Measurements from ENCODE around the gene NIPAL3. TPM values are rescaled to one million over a fixed set of nuclear protein-coding genes. Genes with fewer than 3 reads are reported as not detected.
"Not testable (repeated sequence)": the region's sequence is repeated elsewhere in the genome, so short reads cannot be mapped to it uniquely, and the experiment has no call there.

The NIPAL3 gene
- total RNA-seq, 4 donors from 2014 or later, result 34.8 to 55.8 (median 46.8) TPM

DNA sequence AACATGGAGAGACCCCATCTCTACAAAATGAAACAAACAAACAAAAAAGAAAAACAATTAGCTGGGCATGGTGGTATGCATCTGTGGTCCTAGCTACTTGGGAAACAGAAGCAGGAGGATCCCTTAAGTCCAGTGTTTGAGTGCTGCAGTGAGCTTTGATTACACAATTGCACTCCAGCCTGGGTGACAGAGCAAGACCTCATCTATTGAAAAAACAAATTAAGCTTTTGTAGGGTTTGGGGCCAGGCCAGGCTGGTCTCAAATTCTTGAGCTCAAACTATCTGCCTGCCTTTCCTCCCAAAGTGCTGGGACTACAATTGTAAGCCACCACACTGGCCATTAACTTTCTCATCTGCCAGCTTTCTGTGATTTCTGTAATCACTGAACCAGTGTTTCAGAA, 27.2 kb downstream of the NIPAL3 start:
- intact Hi-C loops (cut with DNase I; ENCODE audit: low total_unique reads), result no loop called here
- H3K27me3 ChIP-seq, result no peaks in the 10 kb centered on the region
- no peaks in the 10 kb centered on the region for H3K36me3 ChIP-seq
- no peak for DNase-seq
- H3K4me1 ChIP-seq, result peaks cover 0 to 7% (median 3%) of the 10 kb centered on the region in 4 donors
- TF ChIP-seq POLR2A (IDR thresholded peaks at IDR 0.05) (no peak), EP300 (IDR thresholded peaks at IDR 0.05; ENCODE audit: low read depth) (no peak), POLR2AphosphoS5 (IDR thresholded peaks at IDR 0.05) (no peak)
- TF ChIP-seq, protein P1, sequence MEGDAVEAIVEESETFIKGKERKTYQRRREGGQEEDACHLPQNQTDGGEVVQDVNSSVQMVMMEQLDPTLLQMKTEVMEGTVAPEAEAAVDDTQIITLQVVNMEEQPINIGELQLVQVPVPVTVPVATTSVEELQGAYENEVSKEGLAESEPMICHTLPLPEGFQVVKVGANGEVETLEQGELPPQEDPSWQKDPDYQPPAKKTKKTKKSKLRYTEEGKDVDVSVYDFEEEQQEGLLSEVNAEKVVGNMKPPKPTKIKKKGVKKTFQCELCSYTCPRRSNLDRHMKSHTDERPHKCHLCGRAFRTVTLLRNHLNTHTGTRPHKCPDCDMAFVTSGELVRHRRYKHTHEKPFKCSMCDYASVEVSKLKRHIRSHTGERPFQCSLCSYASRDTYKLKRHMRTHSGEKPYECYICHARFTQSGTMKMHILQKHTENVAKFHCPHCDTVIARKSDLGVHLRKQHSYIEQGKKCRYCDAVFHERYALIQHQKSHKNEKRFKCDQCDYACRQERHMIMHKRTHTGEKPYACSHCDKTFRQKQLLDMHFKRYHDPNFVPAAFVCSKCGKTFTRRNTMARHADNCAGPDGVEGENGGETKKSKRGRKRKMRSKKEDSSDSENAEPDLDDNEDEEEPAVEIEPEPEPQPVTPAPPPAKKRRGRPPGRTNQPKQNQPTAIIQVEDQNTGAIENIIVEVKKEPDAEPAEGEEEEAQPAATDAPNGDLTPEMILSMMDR (IDR thresholded peaks at IDR 0.05), result no peak
- in situ Hi-C loops (cut with MboI; ENCODE audit: low pct_ligation_motif_present in 1 of 4, low pct_unique_long_range_greater_than_20kb in 1 of 4, low sequenced_read_pairs in 3 of 4), result no loop called here
- H3K27ac ChIP-seq, result no peak overlapping the region
- H3K4me3 ChIP-seq, result no peak overlapping the region
- no peaks in the 10 kb centered on the region for H3K9me3 ChIP-seq

DNA sequence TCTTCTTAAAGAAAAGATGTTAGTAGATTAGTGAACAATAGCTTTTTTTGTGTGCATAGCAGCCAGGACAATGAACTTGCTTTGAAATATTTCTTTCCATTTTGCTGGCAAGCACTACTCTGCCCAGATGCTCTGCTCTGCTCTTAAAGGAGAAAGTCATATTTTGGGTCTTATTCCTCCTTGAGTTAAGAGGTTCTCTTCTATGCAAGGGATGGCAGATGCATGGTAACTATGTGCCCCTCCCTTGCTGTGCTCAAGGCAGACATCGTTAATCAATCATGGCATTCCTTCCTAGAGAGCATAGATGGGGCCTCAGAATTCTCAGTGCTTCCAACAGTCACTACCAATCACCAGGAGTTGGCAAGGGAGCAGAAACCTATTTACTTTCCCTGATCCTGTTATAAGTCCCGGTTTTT, 27.6 kb downstream of the NIPAL3 start:
- in situ Hi-C loops (cut with MboI; ENCODE audit: low pct_ligation_motif_present in 1 of 4, low pct_unique_long_range_greater_than_20kb in 1 of 4, low sequenced_read_pairs in 3 of 4), result no loop called here
- no peaks in the 10 kb centered on the region for H3K36me3 ChIP-seq
- DNase-seq, result no peak
- no peaks in the 10 kb centered on the region for H3K27me3 ChIP-seq
- H3K9me3 ChIP-seq, result no peaks in the 10 kb centered on the region
- H3K27ac ChIP-seq, result no peak overlapping the region
- TF ChIP-seq EP300 (IDR thresholded peaks at IDR 0.05; ENCODE audit: low read depth), result no peak
- TF ChIP-seq, protein P1 (IDR thresholded peaks at IDR 0.05), result no peak
- TF ChIP-seq POLR2AphosphoS5 (IDR thresholded peaks at IDR 0.05), result no peak
- TF ChIP-seq POLR2A (IDR thresholded peaks at IDR 0.05), result no peak
- intact Hi-C loops (cut with DNase I; ENCODE audit: low total_unique reads), result no loop called here
- peaks cover 0 to 3% (median under 1%) of the 10 kb centered on the region in 4 donors for H3K4me1 ChIP-seq
- WGBS, 2 donors (ENCODE audit: low coverage in 1 of 2), result 36 to 45% methylated on average over 2 of the region's 2 CpGs
- no peak overlapping the region for H3K4me3 ChIP-seq

DNA sequence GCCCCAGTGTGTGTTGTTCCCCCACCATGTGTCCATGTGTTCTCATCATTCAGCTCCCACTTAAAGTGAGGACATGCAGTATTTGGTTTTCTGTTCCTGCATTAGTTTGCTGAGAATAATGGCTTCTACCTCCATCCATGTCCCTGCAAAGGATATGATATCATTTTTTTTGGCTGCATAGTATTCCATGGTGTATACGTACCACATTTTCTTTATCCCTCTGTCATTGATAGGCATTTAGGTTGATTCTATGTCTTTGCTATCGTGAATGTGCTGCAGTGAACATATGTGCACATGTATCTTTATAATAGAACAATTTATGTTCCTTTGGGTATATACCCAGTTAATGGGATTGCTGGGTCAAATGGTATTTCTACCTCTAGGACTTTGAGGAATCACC, 30.8 kb downstream of the NIPAL3 start:
- 95 to 100% methylated on average over 2 of the region's 2 CpGs for WGBS, 2 donors (ENCODE audit: low coverage in 1 of 2)
- H3K27ac ChIP-seq; H3K9me3 ChIP-seq; H3K27me3 ChIP-seq; intact Hi-C loops (cut with DNase I; ENCODE audit: low total_unique reads); H3K4me1 ChIP-seq; DNase-seq; H3K4me3 ChIP-seq; in situ Hi-C loops (cut with MboI; ENCODE audit: low pct_ligation_motif_present in 1 of 4, low pct_unique_long_range_greater_than_20kb in 1 of 4, low sequenced_read_pairs in 3 of 4): not testable (repeated sequence)
- H3K36me3 ChIP-seq, result peaks cover 0 to 15% (median 5%) of the 10 kb centered on the region in 4 donors

DNA sequence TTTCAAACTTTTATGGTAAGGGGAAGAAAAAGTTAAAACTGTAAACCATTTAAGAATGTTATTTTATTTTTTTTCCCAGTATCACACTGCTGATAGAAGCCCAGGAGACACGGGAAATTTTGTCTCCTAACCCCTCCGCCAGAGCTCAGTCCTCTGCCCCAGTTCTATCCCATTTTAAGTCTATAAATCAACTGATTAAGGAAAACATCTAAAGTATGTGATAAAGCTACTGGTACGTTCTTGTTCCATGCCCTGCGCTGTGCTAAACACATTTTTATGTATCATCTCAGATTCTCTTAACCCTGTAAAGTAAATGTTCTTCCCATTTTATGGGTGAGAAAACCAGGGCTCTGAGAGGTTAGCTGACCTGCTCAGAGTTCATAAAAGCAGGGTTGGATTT, 34.7 kb downstream of the NIPAL3 start:
- intact Hi-C loops (cut with DNase I; ENCODE audit: low total_unique reads), result no loop called here

More for the DNA sequence above, 34.7 kb downstream of the NIPAL3 start:
- Histone ChIP-seq H3K27me3 (no peaks in the 10 kb centered on the region), H3K4me3 (no peak overlapping the region), H3K9me3 (no peaks in the 10 kb centered on the region), H3K36me3 (peaks cover 0 to 30% (median 5%) of the 10 kb centered on the region in 4 donors), H3K4me1 (no peaks in the 10 kb centered on the region), H3K27ac (no peak overlapping the region)
- DNase-seq, result no peak
- in situ Hi-C loops (cut with MboI; ENCODE audit: low pct_ligation_motif_present in 1 of 4, low pct_unique_long_range_greater_than_20kb in 1 of 4, low sequenced_read_pairs in 3 of 4), result no loop called here
- TF ChIP-seq EP300 (IDR thresholded peaks at IDR 0.05; ENCODE audit: low read depth) (no peak), POLR2A (IDR thresholded peaks at IDR 0.05) (no peak), POLR2AphosphoS5 (IDR thresholded peaks at IDR 0.05) (no peak)
- TF ChIP-seq, protein P1 (IDR thresholded peaks at IDR 0.05), result no peak
- WGBS, 2 donors (ENCODE audit: low coverage in 1 of 2), result 92 to 98% methylated on average over 4 of the region's 4 CpGs
